GM18868 (cell line): ENCODE measurements around the gene ASXL1.
A peak's percentile ranks its signal among the peaks of the same experiment; 100 is the strongest.

ENCODE experiments used
- ATAC-seq: cut with Tn5 transposase; IDR thresholded peaks from one replicate; pipeline ENCODE4 v1.9.1; 2021; ENCODE audit warnings: mild to moderate bottlenecking, moderate library complexity; ENCODE audit not compliant: unreplicated experiment

ASXL1 gene

GRCh38 chr20:32437391-32438074 is 79.4 kb downstream of the ASXL1 start:
- no peak for ATAC-seq

- no peak for ATAC-seq
Observed at GRCh38 chr20:32438331-32438858, 80.3 kb downstream of the ASXL1 start.

- no peak for ATAC-seq
Observed at GRCh38 chr20:32439132-32439829, 81.2 kb downstream of the ASXL1 start.

GRCh38 chr20:32440069-32440757 is 82.1 kb downstream of the ASXL1 start:
- no peak for ATAC-seq

GRCh38 chr20:32440758-32441078 is 82.6 kb downstream of the ASXL1 start:
- no peak for ATAC-seq

GRCh38 chr20:32441638-32442037 is 83.5 kb downstream of the ASXL1 start:
- no peak for ATAC-seq

GRCh38 chr20:32442630-32443373 is 84.7 kb downstream of the ASXL1 start:
- ATAC-seq = no peak

GRCh38 chr20:32443386-32443974 is 85.3 kb downstream of the ASXL1 start:
- no peak for ATAC-seq

GRCh38 chr20:32444474-32445220 is 86.5 kb downstream of the ASXL1 start:
- no peak for ATAC-seq

- ATAC-seq = peak; percentile 78
Observed at GRCh38 chr20:32445539-32446273, 87.6 kb downstream of the ASXL1 start.

GRCh38 chr20:32446301-32447100 is 88.4 kb downstream of the ASXL1 start:
- no peak for ATAC-seq

- no peak for ATAC-seq
Observed at GRCh38 chr20:32447136-32448027, 89.3 kb downstream of the ASXL1 start.

GRCh38 chr20:32448306-32449056 is 90.3 kb downstream of the ASXL1 start:
- no peak for ATAC-seq

- ATAC-seq = no peak
Observed at GRCh38 chr20:32449057-32449889, 91.1 kb downstream of the ASXL1 start.

GRCh38 chr20:32449890-32450401 is 91.8 kb downstream of the ASXL1 start:
- no peak for ATAC-seq
